Measurements from ENCODE around the gene SSC4D.
"Not testable (repeated sequence)": the region's sequence is repeated elsewhere in the genome, so short reads cannot be mapped to it uniquely, and the experiment has no call there.

SSC4D gene

DNA sequence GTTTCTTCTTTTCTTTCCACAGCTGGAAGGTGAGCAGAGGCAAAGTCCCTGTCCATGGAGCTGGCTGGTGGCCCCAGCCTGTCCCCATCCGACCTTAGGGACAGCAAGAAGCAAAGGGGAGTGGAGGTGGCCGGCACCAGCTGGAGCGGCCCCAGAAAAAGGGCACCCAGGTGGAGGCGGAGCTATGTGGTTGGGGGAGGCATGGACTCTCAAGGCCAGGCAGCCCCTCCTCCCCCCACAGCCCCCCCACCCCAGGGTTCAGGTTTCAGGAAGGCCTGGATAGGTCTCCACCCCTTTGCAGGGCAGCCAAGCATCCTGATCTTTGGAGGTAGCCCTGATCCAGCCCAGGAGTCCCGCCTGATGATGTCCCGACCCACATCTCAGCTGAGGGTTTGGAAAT is at the start of gene SSC4D:
SSC4D (minus strand) TSS at position 161 of the 400 bp plus-strand sequence. CDS start 5,258 bp downstream, outside the sequence.
- no peak for DNase-seq

GRCh38 chr7:76458504-76458903 is 49.0 kb upstream of the SSC4D start:
- DNase-seq: not testable (repeated sequence)

- not testable (repeated sequence) for DNase-seq
Observed at GRCh38 chr7:76457017-76457416, 47.5 kb upstream of the SSC4D start.

GRCh38 chr7:76445577-76446008 is 36.1 kb upstream of the SSC4D start:
- not testable (repeated sequence) for DNase-seq

GRCh38 chr7:76443846-76444245 is 34.3 kb upstream of the SSC4D start:
- DNase-seq: not testable (repeated sequence)

DNA sequence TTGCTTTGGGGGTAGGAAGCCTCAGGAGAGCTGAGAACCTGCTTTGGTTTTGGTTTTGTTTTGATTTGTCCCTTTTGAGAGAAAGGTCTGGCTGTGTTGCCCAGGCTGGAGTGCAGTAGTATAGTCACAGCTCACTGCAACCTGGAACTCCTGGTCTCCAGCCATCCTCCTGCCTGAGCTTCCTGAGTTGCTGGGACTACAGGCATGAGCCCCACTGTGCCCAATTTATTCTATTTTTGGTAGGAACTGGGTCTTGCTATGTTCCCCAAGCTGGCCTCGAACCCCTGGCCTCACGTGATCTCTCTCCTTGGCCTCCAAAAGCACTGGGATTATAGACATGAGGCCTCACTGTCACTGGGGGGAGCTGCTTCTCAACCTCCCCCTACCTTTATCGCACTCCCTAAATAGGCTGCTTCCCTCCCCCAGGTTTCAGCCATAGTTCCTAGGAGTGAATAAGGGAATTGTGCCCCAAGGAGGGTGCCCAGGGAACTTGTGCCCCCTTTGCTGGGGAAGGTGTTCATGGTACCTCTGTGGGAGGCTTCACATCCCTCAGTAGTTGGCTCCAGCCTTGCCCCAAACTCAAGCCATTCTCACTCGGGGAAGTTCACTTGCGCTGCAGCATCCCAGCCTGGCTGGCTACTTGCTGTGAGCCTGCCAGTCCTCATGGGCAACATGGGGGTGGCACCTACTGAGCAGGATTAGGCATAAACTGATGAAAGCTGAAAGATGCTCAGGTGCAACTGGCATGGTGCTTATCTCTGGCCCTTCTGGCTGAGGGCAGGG is 33.4 kb upstream of the SSC4D start:
- DNase-seq: not testable (repeated sequence)

DNA sequence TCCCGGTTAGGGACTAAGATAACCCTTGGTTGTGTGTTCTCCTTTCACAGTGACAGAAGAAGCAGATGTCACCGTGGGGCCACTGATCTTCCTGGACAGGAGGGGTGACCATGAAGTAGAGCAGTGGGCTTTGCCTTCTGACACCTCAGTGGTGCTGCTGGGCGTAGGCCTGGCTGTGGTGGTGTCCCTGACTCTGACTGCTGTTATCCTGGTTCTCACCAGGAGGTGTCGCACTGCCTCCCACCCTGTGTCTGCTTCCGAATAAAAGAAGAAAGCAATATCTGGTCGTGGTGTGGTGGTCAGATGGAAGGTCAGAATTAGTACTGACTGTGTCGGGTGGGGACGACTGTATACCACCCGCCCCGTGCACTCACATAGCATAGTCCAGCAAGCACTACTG is 32.3 kb upstream of the SSC4D start:
- not testable (repeated sequence) for DNase-seq

GRCh38 chr7:76440404-76440803 is 30.9 kb upstream of the SSC4D start:
- DNase-seq: not testable (repeated sequence)

DNA sequence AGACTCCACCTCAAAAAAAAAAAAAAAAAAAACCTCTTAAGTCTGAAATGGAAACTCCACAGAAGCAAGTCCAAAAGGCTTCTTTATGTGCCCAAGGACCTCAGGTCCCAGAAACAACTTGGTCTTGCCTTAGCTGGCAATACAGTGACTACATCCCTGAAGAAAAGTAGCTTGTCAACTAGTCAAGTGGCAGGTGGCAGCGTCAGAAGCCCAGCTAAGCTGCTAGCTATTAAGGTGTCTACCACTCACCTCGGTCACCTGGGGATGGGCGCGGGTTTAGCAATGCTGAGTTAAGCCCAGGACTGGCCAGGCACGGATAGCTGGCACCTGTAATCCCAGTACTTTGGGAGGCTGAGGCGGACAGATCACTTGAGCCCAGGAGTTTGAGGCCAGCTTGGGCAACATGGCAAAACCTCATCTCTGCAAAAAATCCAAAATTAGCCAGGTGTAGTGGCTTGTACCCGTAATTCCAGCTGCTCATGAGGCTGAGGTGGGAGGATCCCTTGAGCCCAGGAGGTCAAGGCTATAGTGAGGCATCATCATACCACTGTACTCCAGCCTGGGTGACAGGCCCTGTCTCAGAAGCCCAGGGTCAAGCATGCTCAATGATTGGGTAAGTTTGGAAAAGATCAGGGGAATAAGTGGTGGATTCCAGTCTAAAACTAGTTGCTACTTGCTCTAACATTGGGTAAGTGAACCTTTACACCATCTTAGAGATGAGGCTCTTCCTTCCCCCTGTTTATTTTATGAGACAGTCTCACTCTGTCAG is 29.8 kb upstream of the SSC4D start:
- DNase-seq: not testable (repeated sequence)

DNA sequence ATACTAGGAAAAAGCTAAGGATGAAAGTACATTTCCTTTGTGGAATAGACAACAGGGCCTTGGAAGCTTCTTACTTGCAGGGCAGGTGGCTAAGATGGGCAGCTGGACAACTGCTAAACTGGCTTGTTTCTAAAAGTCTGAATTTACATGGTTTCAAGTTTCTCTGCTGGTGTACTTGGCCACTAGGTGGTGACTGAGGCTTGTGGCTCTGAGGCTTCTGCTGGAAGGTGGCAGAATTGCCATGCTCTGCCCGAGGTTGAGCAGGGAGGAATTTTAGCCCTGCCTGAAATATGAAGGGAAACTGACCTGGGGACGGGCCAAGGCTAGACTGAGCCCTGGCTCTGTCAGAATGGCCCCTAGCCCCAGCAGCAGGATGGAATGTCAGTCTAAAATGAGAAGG is 28.4 kb upstream of the SSC4D start:
- DNase-seq: peak; percentile 64

GRCh38 chr7:76430836-76431235 is 21.3 kb upstream of the SSC4D start:
- DNase-seq: no peak

DNA sequence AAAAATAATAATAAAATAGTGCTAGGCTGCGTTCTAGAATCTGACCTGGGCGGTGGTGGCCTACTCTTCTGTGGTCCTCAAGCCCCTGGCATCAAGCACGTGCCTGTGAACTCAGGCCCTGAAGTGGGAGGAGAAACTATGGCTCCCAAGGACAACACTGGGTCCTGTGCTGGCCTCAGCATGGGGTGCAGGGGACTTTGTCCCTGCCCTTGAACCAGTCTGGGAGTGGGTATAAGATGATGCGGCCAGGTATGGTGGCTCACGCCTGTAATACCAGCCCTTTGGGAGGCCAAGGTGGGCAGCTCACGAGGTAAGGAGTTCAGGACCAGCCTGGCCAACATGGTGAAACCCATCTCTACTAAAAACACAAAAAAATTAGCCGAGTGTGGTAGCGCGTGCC is 20.7 kb upstream of the SSC4D start:
- no peak for DNase-seq

DNA sequence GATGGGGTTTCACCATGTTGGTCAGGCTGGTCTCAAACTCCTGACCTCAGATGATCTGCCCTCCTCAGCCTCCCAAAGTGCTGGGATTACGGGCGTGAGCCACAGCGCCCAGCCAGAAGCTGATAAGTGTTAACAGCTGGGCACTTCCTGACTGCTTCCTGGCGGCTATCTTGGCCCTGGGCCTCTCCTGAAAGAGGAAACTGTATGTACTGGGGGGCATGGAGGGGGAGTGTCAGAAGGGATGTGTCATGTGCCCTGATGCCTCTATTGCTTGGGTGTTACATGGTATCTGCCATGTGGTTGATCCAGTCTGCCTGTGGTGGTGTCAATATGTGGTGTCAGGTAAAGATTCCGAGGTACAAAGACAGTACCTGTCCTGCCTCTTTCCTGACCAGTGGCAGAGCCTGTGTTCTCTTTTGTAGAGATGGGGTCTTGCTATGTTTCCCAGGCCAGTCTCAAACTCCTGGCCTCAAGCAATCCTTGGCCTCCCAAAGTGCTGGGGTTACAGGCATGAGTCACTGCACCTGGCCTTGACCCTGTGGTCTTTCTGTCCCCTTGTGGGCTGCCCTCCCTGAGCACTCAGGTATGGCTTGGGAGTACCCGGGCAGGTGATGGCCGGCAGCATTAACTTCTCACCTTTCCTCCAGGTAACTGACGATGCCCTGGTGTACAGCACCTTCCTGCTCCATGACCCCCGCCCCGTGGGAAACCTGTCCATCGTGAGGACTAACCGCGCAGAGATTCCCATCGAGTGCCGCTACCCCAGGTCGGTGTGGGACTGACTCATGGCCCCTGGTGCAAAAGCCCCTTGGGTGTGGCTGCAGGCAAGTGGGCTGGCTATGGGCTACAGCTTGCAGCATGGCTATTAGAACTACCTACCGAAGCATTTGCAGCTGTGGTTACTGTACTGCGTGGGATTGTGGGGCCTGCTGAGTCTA is 19.6 kb upstream of the SSC4D start:
- DNase-seq: no peak

DNA sequence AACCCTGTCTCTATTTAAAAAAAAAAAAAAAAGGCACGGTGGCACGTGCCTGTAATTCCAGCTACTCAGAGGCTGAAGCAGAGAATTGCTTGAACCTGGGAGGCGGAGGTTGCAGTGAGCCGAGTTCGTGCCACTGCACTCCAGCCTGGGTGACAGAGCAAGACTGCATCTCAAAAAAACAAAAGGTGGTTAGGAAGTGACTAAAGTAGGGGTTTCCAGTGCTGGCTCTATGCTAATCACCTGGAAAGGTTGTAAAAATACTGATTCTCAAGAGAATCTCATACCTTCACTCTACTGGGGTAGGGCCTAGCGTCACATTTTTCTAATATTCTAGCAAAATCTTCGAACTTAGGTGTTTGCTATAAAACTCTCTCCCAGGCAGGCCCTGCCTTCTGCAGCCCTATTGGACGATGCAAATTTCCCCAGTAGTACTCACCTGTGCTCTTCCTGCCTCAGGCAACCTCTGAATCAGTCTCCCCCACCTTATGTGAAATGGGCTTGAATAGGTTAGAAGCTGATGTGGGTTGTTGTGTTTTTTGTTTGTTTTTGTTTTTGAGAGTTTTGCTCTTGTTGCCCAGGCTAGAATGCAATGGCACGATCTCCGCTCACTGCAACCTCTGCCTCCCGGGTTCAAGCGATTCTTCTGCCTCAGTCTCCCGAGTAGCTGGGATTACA is 18.8 kb upstream of the SSC4D start:
- no peak for DNase-seq

- DNase-seq: no peak
Observed at GRCh38 chr7:76427635-76428034, 18.1 kb upstream of the SSC4D start.

DNA sequence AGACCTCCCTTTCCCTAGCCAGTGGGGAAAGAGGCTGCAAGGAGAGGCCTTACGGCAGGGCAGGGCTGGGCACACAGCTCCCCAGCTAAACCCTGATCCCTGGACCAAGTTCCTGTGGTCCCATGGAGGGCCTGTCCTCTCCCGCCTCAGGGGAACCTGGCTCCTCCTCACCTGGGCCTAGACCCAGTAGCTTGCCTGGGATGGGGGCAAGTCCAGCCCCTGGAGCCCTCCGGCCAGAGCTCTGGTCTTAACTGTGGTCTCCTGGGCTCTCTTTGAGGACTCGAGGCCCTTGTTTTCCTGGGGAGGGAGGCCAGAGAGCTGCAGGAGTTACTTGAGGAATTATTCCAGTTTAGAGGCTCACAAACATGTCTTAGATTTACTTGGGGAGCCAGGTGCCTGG is 16.7 kb upstream of the SSC4D start:
- no peak for DNase-seq

GRCh38 chr7:76425558-76425957 is 16.1 kb upstream of the SSC4D start:
- not testable (repeated sequence) for DNase-seq

- DNase-seq: no peak
Observed at GRCh38 chr7:76425156-76425555, 15.7 kb upstream of the SSC4D start.

DNA sequence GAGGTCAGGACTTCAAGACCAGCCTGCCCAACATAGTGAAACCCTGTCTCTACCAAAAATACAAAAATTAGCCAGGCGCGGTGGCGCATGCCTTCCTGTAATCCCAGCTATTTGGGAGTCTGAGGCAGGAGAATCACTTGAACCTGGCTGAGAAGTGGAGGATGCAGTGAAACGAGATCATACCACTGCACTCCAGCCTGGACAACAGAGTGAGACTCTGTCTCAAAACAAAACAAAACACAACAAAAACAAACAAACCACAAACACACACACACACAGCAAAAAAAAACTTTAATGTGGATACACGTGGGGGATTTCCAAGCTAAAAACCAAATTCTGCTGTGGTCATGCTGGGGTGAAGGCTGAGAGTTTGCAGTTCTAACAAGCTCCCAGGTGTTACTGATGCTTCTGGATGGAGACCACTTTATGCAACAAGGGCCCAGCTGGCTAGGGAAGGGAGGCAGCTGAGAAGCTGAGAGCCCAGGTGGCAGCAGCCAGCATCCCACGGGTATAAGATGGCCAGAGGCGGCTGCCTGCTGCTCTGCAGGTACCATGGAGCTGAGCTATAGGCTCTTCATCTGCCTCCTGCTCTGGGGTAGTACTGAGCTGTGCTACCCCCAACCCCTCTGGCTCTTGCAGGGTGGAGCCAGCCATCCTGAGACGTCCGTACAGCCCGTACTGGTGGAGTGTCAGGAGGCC is 15.1 kb upstream of the SSC4D start, which contains the start of gene ZP3:
ZP3 (plus strand) TSS at position 538 of the 699 bp plus-strand sequence; CDS start at position 553, 15 bp downstream.
- no peak for DNase-seq

GRCh38 chr7:76423666-76424412 is 14.3 kb upstream of the SSC4D start:
- no peak for DNase-seq

- not testable (repeated sequence) for DNase-seq
Observed at GRCh38 chr7:76421097-76421496, 11.6 kb upstream of the SSC4D start.
